ENCODE results near the gene ADGRL1. TPM values are rescaled to one million over a fixed set of nuclear protein-coding genes. Genes with fewer than 3 reads are reported as not detected.

Gene ADGRL1
- total and polyA plus RNA-seq, 10 of the 15 experiments (the other 5 are each of a cell fraction or from before 2014, with no cell fraction given): 0.05 to 4.8 (median 0.71) TPM

GRCh38 chr19:14136509-14137281, 69.3 kb downstream of the ADGRL1 start, which contains the start of gene ASF1B (continued):
- TF ChIP-seq STAT1 (conservative IDR thresholded peaks at IDR 0.05) (no peak), YBX1 (IDR thresholded peaks at IDR 0.05) (no peak), TBL1XR1 (IDR thresholded peaks at IDR 0.05; ENCODE audit: low read depth, low read length) (0 out of 2 replicates have a peak, but pooled peaks have one; percentile 54), CBFB (IDR thresholded peaks at IDR 0.05; ENCODE audit: low read depth) (no peak), NKRF (conservative IDR thresholded peaks at IDR 0.05) (peak; percentile 100; the same call in 1 of the 2 replicates), BRCA1 (IDR thresholded peaks at IDR 0.05; ENCODE audit: low read depth, low read length) (no peak), ATF2 (IDR thresholded peaks at IDR 0.05; ENCODE audit: low read length) (no peak), MEF2B (IDR thresholded peaks at IDR 0.05; ENCODE audit: partially characterized antibody, poor library complexity, severe bottlenecking) (no peak), IRF4 (IDR thresholded peaks at IDR 0.05; ENCODE audit: low read depth, low read length) (no peak), ZNF592 (IDR thresholded peaks at IDR 0.05) (no peak), MYC (IDR thresholded peaks at IDR 0.05; ENCODE audit: insufficient read depth, insufficient read length, insufficient replicate concordance, low read length, severe bottlenecking) (no peak), RELA (IDR thresholded peaks at IDR 0.05; ENCODE audit: borderline replicate concordance, partially characterized antibody) (peak; percentile 19), ZNF207 (IDR thresholded peaks at IDR 0.05; ENCODE audit: borderline replicate concordance) (peak; percentile 85), ZZZ3 (IDR thresholded peaks at IDR 0.05; ENCODE audit: control insufficient read depth, insufficient read length, low read depth) (no peak), SREBF1 (IDR thresholded peaks at IDR 0.05; ENCODE audit: low read length) (no peak), RUNX3 (IDR thresholded peaks at IDR 0.05; ENCODE audit: low read length) (peak; percentile 31), BMI1 (IDR thresholded peaks at IDR 0.05; ENCODE audit: borderline replicate concordance) (no peak), ZBTB40 (IDR thresholded peaks at IDR 0.05; ENCODE audit: borderline replicate concordance) (peak; percentile 83; the same call in 1 of the 2 replicates)

Measured in GM12878 (cell line).